Measurements from ENCODE around the gene RADIL.
A peak's percentile ranks its signal among the peaks of the same experiment; 100 is the strongest.

The RADIL gene

GRCh38 chr7:4851459-4852422 is 31.8 kb downstream of the RADIL start:
- DNase-seq, result no peak

- no peak for DNase-seq
These were observed 33.2 kb downstream of the RADIL start for GRCh38 chr7:4850262-4850795.

GRCh38 chr7:4849390-4849789 is 34.1 kb downstream of the RADIL start:
- DNase-seq, result peak in 27 of 58 donors; percentile 2 to 55 (median 12)

GRCh38 chr7:4845740-4846142 is 37.8 kb downstream of the RADIL start:
- DNase-seq, result peak in 37 of 58 donors; percentile 9 to 67 (median 27)

- no peak for DNase-seq
These were observed 41.0 kb downstream of the RADIL start for GRCh38 chr7:4842319-4843064.

GRCh38 chr7:4841836-4842235 is 41.7 kb downstream of the RADIL start:
- DNase-seq, result no peak

GRCh38 chr7:4841007-4841784 is 42.3 kb downstream of the RADIL start:
- DNase-seq, result no peak

- no peak for DNase-seq
These were observed 43.4 kb downstream of the RADIL start for GRCh38 chr7:4840079-4840501.

- DNase-seq, result no peak
These were observed 44.7 kb downstream of the RADIL start for GRCh38 chr7:4838626-4839334.

- no peak for DNase-seq
These were observed 45.5 kb downstream of the RADIL start for GRCh38 chr7:4837803-4838625.

- DNase-seq, result no peak
These were observed 46.3 kb downstream of the RADIL start for GRCh38 chr7:4837041-4837802.

GRCh38 chr7:4836206-4836661 is 47.3 kb downstream of the RADIL start:
- DNase-seq, result no peak

- DNase-seq, result no peak
These were observed 47.9 kb downstream of the RADIL start for GRCh38 chr7:4835398-4836205.

GRCh38 chr7:4834601-4835397 is 48.7 kb downstream of the RADIL start:
- no peak for DNase-seq

- DNase-seq, result no peak
These were observed 49.6 kb downstream of the RADIL start for GRCh38 chr7:4833691-4834600.

GRCh38 chr7:4833176-4833575 is 50.3 kb downstream of the RADIL start:
- no peak for DNase-seq

Data from anterior cingulate cortex (tissue), 58 donors.